GF-D8 (cell line): ENCODE data around the gene MPG.
A peak's percentile ranks its signal among the peaks of the same experiment; 100 is the strongest.

Experiments
- DNase-seq: peaks from one replicate; lab custom pipeline; 2025; lab: John Stamatoyannopoulos, UW

The MPG gene

GRCh38 chr16:66309-67182, 11.5 kb upstream of the MPG start:
- no peak for DNase-seq

- no peak for DNase-seq
Observed at GRCh38 chr16:67183-67791, 10.7 kb upstream of the MPG start.

GRCh38 chr16:67884-68789, 9.9 kb upstream of the MPG start:
- no peak for DNase-seq

- DNase-seq, result no peak
Observed at GRCh38 chr16:69181-69580, 8.8 kb upstream of the MPG start.

- no peak for DNase-seq
Observed at GRCh38 chr16:71210-71539, 6.8 kb upstream of the MPG start.

- no peak for DNase-seq
Observed at GRCh38 chr16:71540-72401, 6.3 kb upstream of the MPG start.

- DNase-seq, result no peak
Observed at GRCh38 chr16:72561-73548, 5.2 kb upstream of the MPG start, which contains the start of gene RHBDF1. Gene RHBDF1, minus strand, starts transcription at chr16:72631. Its CDS starts 7,616 bp downstream, at chr16:65015.

- no peak for DNase-seq
Observed at GRCh38 chr16:74051-74746, 3.8 kb upstream of the MPG start.

GRCh38 chr16:74747-75334, 3.2 kb upstream of the MPG start:
- DNase-seq, result no peak

GRCh38 chr16:75580-76501, 2.2 kb upstream of the MPG start:
- DNase-seq, result peak; percentile 88

- peak; percentile 61 for DNase-seq
Observed at GRCh38 chr16:76535-77272, 1.3 kb upstream of the MPG start.

GRCh38 chr16:77273-77806, 685 bp upstream of the MPG start:
- peak; percentile 5 for DNase-seq

- no peak for DNase-seq
Observed at GRCh38 chr16:78444-79150, 572 bp downstream of the MPG start.

GRCh38 chr16:79151-80054, 1.4 kb downstream of the MPG start:
- DNase-seq, result peak; percentile 73

- DNase-seq, result no peak
Observed at GRCh38 chr16:83060-83603, 5.1 kb downstream of the MPG start.
